SK-N-MC (cell line): ENCODE results near the gene LACRT.

Experiments used
- DNase-seq: peaks from one replicate; pipeline ENCODE4 v3.0.0-alpha.2; 2011; ENCODE audit warnings: low read depth, low spot score
- H3K27ac ChIP-seq: fragments of 200-600 bp; sonication (generic); 2 replicates; pipeline ENCODE4 v1.5.1; 2016; ENCODE audit warnings: mixed run types
- H3K36me3 ChIP-seq: fragments of 200-600 bp; sonication (generic); 2 replicates; pipeline ENCODE4 v1.6.1; 2017; ENCODE audit warnings: antibody characterized with exemption, low read length, mixed read lengths; ENCODE audit not compliant: insufficient read depth
- H3K4me3 ChIP-seq: fragments of 200-600 bp; sonication (generic); 2 replicates; pipeline ENCODE4 v1.5.1; 2016
- H3K9ac ChIP-seq: fragments of 200-600 bp; sonication (generic); 2 replicates; pipeline ENCODE4 v1.8.0; 2017; ENCODE audit warnings: mixed run types, mixed read lengths; ENCODE audit not compliant: insufficient read length
- H3K9me3 ChIP-seq: fragments of 200-600 bp; sonication (generic); 2 replicates; pipeline ENCODE4 v1.6.1; 2017; ENCODE audit warnings: low read depth, mild to moderate bottlenecking, antibody characterized with exemption, low read length, moderate library complexity, mixed read lengths
- EZH2 ChIP-seq: fragments of 200-600 bp; sonication (generic); IDR thresholded peaks from one replicate; pipeline ENCODE4 v1.6.1; 2017; ENCODE audit warnings: antibody characterized with exemption
- FOXP2 ChIP-seq: optimal IDR thresholded peaks from 2 replicates; pipeline ENCODE3; 2011; ENCODE audit warnings: mild to moderate bottlenecking, moderate library complexity; ENCODE audit not compliant: insufficient read depth; ENCODE audit errors: extremely low read length, control extremely low read depth
- POLR2AphosphoS5 ChIP-seq: IDR thresholded peaks from 2 replicates; pipeline ENCODE4 v1.6.1; 2012; ENCODE audit warnings: mild to moderate bottlenecking, low read depth, low read length, borderline replicate concordance

Gene LACRT

GRCh38 chr12:54588890-54589267 is 45.8 kb downstream of the LACRT start:
- H3K4me3 ChIP-seq: peak overlapping the region; percentile 93
- H3K9ac ChIP-seq: peak overlapping the region; percentile 75
- no peak for TF ChIP-seq FOXP2
- no peak for TF ChIP-seq POLR2AphosphoS5
- TF ChIP-seq EZH2: no peak

GRCh38 chr12:54588110-54588889 is 46.4 kb downstream of the LACRT start, which contains the start of gene PPP1R1A:
PPP1R1A (minus strand) TSS chr12:54588659; CDS start chr12:54588488, 171 bp downstream.
- Histone ChIP-seq H3K9ac (peak within 1 kb of the TSS; percentile 88), H3K4me3 (peak within 1 kb of the TSS; percentile 93), H3K36me3 (peaks cover 28% of the 10 kb centered on the region), H3K9me3 (no peaks in the 10 kb centered on the region), H3K27ac (peak within 1 kb of the TSS; percentile 84)
- no peak for DNase-seq
- TF ChIP-seq POLR2AphosphoS5 (no peak), FOXP2 (no peak), EZH2 (no peak)

More at GRCh38 chr12:54588890-54589267, 45.8 kb downstream of the LACRT start:
- no peak for DNase-seq
- Histone ChIP-seq H3K27ac (peak overlapping the region; percentile 71), H3K36me3 (peaks cover 22% of the 10 kb centered on the region), H3K9me3 (no peaks in the 10 kb centered on the region)

GRCh38 chr12:54587315-54587873 is 47.3 kb downstream of the LACRT start:
- no peak for DNase-seq
- H3K36me3 ChIP-seq: peaks cover 37% of the 10 kb centered on the region
- TF ChIP-seq FOXP2 (no peak), EZH2 (no peak), POLR2AphosphoS5 (no peak)
- H3K9ac ChIP-seq: peak overlapping the region; percentile 88
- no peaks in the 10 kb centered on the region for H3K9me3 ChIP-seq
- peak overlapping the region; percentile 93 for H3K4me3 ChIP-seq
- H3K27ac ChIP-seq: peak overlapping the region; percentile 84

GRCh38 chr12:54586620-54587019 is 48.1 kb downstream of the LACRT start:
- no peak for DNase-seq
- peaks cover 45% of the 10 kb centered on the region for H3K36me3 ChIP-seq
- H3K9me3 ChIP-seq: no peaks in the 10 kb centered on the region
- peak overlapping the region; percentile 84; the same call in 1 of the 2 replicates for H3K27ac ChIP-seq
- H3K9ac ChIP-seq: peak overlapping the region; percentile 88
- TF ChIP-seq POLR2AphosphoS5 (no peak; the same call in 1 of the 2 replicates), FOXP2 (no peak), EZH2 (no peak)
- peak overlapping the region; percentile 93 for H3K4me3 ChIP-seq

GRCh38 chr12:54585243-54585642 is 49.5 kb downstream of the LACRT start:
- peaks cover 59% of the 10 kb centered on the region for H3K36me3 ChIP-seq
- H3K4me3 ChIP-seq: peak overlapping the region; percentile 93
- no peak for DNase-seq
- H3K9ac ChIP-seq: no peak overlapping the region
- peak overlapping the region; percentile 94; the same call in 1 of the 2 replicates for H3K27ac ChIP-seq
- no peaks in the 10 kb centered on the region for H3K9me3 ChIP-seq
- TF ChIP-seq EZH2 (no peak), POLR2AphosphoS5 (no peak), FOXP2 (no peak)

GRCh38 chr12:54584128-54584527 is 50.6 kb downstream of the LACRT start:
- Histone ChIP-seq H3K36me3 (peaks cover 68% of the 10 kb centered on the region), H3K9me3 (no peaks in the 10 kb centered on the region), H3K4me3 (0 out of 2 replicates have a peak overlapping the region, but pooled peaks have one; percentile 2), H3K27ac (peak overlapping the region; percentile 94; the same call in 1 of the 2 replicates), H3K9ac (no peak overlapping the region)
- TF ChIP-seq FOXP2: no peak
- no peak for TF ChIP-seq POLR2AphosphoS5
- no peak for TF ChIP-seq EZH2
- no peak for DNase-seq

- TF ChIP-seq EZH2 (no peak), FOXP2 (no peak), POLR2AphosphoS5 (no peak)
- Histone ChIP-seq H3K9me3 (no peaks in the 10 kb centered on the region), H3K27ac (peak overlapping the region; percentile 94), H3K36me3 (peaks cover 71% of the 10 kb centered on the region), H3K9ac (no peak overlapping the region), H3K4me3 (0 out of 2 replicates have a peak overlapping the region, but pooled peaks have one; percentile 2)
- no peak for DNase-seq
Measured at GRCh38 chr12:54583726-54584125, 51.0 kb downstream of the LACRT start.

- Histone ChIP-seq H3K9ac (peak overlapping the region; percentile 46), H3K27ac (peak overlapping the region; percentile 94), H3K36me3 (peaks cover 92% of the 10 kb centered on the region), H3K9me3 (no peaks in the 10 kb centered on the region), H3K4me3 (peak overlapping the region; percentile 60)
- TF ChIP-seq POLR2AphosphoS5 (peak; percentile 24; the same call in 1 of the 2 replicates), FOXP2 (peak; percentile 32), EZH2 (no peak)
- no peak for DNase-seq
Measured at GRCh38 chr12:54581412-54581811, 53.3 kb downstream of the LACRT start.
